GM19438 (cell line): ENCODE measurements around the gene HORMAD2.

Experiments used
- ATAC-seq: cut with Tn5 transposase; IDR thresholded peaks from one replicate; pipeline ENCODE4 v1.9.1; 2021; ENCODE audit warnings: low read depth; ENCODE audit not compliant: unreplicated experiment

HORMAD2 gene

DNA sequence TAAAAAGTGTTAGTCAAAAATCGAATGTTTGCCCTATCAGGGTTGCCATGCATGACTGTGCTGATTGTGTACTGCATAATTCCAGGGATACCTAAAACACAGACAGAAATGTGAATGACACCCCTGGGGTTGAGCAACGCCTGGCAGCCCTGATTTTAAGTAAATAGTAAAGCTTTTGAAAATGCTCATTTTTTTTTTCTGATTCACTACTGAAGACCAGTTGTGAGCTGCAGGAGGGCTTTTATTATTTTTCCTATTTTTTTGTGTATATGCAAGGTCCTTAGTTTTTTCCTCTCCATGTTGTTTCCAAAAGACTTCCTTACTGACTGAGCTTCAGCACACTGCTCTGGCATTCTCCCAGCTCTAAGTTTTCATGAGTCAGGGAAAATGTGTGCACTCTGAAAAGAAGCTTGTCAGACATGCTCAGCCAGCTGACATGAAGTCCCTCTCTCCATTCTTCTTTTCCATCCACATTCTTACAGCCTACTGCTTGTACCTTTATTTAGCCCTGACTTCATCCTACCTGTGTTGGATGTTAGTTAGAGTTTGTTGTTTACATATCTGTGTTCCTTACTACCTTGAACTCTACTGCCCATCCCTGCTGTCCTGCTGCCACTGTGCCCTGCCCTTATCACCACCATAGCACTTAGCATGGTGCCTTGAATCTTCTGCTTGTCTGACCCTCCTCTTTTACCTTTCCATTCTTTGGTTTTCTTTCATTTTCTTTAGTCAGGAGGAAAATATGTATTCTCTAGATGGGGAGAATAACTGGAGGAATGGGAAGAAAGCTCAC, 79.5 kb downstream of the HORMAD2 start:
- ATAC-seq: no peak

- ATAC-seq: no peak
Observed at GRCh38 chr22:30161051-30161469, 80.8 kb downstream of the HORMAD2 start.

DNA sequence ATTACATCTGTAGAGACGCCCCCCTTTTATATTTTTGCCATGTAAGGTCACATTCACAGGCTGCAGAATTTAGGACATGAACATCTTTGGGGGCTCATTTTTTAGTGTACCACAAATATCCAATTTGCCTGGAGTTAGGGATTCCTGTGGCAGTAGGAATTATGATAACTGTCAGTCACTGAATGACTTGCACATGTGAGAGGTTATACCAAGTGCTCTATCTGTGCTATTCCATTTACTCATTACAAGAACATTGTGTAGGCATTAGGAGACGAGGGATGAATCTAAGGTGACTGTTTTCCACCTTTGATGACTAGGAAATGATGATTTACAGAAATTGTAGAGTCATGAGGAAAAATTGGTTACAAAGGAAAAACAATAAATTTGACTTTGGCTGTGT, 87.0 kb downstream of the HORMAD2 start:
- ATAC-seq: no peak

GRCh38 chr22:30167734-30168133, 87.5 kb downstream of the HORMAD2 start:
- ATAC-seq: no peak

DNA sequence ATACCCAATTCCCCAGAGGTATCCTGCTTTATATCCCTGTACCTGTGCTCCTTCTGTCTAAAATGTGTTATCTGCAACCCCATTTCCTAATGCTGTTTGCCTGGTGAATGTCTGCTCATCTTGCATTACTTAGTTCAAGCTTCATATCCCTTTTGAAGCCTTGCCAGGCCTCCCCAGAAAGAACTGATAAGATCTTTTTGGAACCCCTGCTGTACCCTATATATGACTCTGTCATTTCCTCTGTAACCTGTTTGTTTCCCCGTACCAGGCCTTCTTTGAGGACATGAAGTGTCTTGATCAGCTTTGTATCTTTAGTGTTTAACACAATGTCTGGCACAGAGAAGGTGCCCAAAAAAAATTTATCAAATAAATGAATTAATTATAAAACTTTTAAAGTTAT, 88.7 kb downstream of the HORMAD2 start:
- no peak for ATAC-seq

DNA sequence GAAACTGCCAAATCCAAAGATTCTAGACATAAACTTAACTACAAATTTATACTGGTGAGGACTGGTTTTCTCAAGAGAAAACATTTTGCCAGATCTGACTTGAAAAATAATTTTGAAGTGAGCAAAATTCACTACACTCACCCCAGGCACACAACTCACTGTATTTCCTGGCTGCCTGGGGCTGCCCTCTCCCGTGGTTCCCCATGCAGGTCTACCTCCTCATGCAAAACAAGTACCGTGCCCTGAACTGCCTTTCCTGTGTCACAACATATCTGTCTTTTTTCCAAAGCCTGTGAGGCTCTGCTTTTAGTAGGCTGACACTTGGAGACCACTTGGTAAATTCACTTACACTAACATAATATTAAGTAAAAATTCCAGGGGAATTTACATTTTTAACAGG, 89.9 kb downstream of the HORMAD2 start:
- no peak for ATAC-seq

- ATAC-seq: no peak
Observed at GRCh38 chr22:30171008-30171407, 90.7 kb downstream of the HORMAD2 start.

- no peak for ATAC-seq
Observed at GRCh38 chr22:30175690-30176288, 95.5 kb downstream of the HORMAD2 start.

GRCh38 chr22:30176431-30176830, 96.2 kb downstream of the HORMAD2 start:
- no peak for ATAC-seq

DNA sequence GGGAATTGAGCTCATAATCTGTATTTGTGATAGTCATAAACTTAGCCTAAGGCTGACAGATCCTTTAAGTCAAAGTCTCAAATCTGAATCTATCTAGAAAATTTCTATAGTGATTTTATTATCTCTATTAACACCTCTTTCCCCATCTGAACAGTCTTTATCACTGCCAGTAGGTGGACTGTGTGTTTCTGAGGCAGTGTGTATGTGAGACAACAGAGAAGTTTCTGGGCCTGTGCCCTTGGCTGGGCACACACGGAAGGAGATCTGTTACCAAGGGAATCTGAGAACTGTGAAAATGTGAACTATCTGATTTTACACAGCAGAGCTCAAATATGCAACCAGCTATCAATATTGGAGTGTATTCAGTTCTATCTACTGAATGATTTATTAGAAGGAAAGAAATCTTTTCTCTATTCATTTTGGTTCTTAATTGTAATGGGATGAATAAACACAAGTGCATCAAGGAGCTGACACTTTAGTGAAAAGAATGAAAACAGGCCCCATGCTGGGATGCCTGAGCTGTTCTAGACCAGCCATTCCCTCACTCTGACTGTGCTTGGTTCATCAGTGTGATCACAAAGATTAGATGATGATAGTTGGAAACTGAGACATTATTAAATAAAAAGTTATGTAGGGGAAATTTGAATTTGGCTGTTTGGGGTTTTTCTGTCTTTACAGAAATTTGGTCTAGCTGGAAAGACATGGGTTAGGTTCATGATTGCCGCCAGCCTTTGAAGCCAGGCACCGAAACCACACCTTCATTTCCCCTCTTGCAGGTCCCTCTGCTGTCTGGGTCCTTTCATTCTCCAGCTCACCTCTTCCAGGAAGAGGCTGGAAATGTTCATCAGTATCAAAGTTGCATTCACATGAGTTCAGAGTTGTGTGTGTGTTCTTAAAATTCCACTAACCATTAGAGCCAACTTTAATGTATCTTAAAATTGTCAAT, 98.2 kb downstream of the HORMAD2 start:
- no peak for ATAC-seq

GRCh38 chr22:30180616-30181015, 100.4 kb downstream of the HORMAD2 start:
- ATAC-seq: no peak

- ATAC-seq: no peak
Observed at GRCh38 chr22:30181459-30182349, 101.4 kb downstream of the HORMAD2 start.

- ATAC-seq: no peak
Observed at GRCh38 chr22:30182350-30182745, 102.1 kb downstream of the HORMAD2 start.

DNA sequence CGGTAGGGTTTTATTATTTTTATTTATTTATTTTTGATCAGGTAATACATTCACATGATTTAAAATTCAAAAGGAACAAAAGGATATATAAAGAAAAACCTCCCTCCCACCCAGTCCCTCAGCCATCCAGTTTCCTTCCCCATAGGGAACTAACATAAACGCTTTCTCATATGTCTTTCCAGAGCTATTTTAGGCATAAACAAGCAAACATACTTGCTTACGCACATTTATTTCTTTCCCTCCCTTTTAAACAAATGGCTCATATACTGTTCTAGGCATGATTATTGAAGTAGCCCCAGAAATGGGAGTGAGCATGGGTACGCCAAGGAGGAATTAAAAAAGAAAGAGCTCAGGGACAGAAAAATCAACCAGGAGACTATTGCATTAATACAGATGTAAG, 102.6 kb downstream of the HORMAD2 start:
- ATAC-seq: no peak

DNA sequence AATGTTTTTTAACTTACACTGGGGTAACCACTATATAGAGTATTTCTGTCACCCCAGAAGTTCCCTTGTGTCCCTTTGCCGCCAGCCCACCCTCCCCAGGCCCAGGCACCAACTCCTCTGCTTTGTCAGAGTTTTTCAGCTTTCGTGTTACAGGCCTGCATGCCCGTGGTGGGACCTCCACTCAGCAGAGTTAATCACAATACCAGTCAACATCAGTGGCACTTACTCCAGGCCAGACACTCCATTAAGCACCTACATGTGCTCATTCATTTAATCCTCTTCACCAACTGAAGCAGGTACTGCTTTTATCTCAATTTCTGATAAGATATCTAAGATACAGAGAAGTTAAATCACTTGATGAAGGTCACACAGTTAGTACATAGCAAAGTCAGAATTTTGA, 103.0 kb downstream of the HORMAD2 start:
- no peak for ATAC-seq

GRCh38 chr22:30183861-30184278, 103.6 kb downstream of the HORMAD2 start:
- ATAC-seq: no peak

- no peak for ATAC-seq
Observed at GRCh38 chr22:30185129-30185528, 104.9 kb downstream of the HORMAD2 start.

DNA sequence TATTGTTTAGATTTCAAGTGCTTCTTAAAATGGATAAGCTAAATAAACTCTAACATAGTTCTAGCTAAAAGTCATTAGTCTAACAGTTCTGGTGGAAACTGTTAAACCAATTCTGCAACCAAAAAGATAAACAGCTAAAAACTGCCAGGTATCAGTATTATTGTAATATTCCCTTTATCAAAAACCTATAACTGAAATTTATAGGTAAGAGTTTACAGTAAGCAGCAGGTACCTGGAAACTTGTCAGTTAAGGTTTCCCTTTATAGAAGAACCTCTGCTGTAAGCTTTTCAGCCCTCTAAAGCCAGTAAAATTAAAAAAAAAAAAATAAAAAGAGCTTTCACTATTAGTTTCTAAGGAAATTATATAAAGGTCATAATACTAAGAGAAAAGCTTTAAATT, 105.3 kb downstream of the HORMAD2 start:
- ATAC-seq: no peak

DNA sequence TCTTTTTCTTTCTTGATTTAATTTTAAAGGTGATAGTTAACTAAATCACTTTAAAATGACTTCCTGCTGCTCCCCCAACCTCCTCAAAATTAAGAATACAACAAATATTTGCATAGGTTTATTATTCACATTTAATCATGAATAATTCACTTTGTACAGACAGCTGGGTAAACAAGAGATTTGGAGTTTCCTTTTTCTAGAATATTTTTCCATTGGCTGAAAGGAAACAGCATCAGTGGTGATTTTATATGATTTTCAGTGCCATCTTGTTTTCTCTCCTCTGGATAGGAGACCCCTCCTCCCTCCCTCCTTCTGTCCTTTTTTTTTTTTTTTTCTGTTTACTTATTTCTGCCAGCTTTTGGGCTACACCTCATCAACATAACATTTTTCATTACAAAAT, 105.8 kb downstream of the HORMAD2 start:
- no peak for ATAC-seq

DNA sequence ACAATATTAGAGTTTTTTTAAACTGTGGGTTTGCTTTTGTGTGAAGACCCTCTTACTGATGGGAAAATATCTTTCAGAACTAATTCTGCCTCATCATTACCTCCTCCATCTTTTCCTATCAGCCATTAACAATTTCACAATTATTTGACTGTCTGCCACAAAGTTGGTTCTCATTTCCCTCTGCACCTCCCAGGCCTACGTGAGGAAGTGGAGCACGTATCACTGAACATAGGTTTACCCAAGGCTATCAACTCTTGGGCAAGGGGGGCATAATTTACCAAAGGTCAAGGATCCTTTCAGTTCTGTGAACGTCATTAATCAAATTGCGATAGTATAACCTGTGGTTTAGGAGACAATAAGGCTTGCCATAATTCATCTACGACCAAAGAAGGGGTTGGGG, 106.2 kb downstream of the HORMAD2 start:
- ATAC-seq: no peak
